GM20000 (cell line): ENCODE results near the gene IRS1.

Source experiments
- DNase-seq: peaks from one replicate; pipeline ENCODE4 v3.0.0; 2012; ENCODE audit warnings: low spot score
- TF ChIP-seq, protein P1 (sequence below): IDR thresholded peaks from 2 replicates; pipeline ENCODE4 v1.5.1; 2012; ENCODE audit warnings: mild to moderate bottlenecking, control low read depth; ENCODE audit errors: extremely low read depth, missing control alignments

Gene IRS1

DNA sequence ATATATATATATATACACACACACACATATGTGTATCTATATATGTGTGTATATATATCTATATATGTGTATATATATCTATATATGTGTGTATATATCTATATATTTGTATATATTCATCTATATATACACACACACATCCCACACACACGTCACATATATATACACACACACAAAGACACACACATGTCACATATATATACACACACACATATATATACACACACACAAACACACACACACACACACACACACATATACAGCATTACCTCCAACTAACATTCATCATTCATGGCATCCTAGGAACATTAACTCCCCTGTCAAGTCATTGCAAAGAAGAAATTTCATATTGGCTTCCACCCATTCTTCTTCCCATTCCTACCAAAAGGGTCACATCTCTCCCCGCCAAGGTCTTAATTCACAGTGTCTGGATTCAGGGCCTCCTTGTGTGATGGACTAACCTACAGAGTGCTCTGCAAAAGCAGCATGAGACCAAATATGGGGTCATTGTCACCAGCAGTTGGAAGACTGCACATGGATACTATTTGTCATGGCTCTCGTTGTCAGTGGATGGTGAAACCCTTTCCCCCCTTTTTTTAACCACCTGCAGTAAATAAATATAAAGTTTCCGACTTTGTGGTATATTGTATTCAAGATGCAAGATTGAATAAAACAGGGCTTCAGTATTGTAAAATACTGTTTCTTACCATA, 67.0 kb downstream of the IRS1 start:
- TF ChIP-seq, protein P1, sequence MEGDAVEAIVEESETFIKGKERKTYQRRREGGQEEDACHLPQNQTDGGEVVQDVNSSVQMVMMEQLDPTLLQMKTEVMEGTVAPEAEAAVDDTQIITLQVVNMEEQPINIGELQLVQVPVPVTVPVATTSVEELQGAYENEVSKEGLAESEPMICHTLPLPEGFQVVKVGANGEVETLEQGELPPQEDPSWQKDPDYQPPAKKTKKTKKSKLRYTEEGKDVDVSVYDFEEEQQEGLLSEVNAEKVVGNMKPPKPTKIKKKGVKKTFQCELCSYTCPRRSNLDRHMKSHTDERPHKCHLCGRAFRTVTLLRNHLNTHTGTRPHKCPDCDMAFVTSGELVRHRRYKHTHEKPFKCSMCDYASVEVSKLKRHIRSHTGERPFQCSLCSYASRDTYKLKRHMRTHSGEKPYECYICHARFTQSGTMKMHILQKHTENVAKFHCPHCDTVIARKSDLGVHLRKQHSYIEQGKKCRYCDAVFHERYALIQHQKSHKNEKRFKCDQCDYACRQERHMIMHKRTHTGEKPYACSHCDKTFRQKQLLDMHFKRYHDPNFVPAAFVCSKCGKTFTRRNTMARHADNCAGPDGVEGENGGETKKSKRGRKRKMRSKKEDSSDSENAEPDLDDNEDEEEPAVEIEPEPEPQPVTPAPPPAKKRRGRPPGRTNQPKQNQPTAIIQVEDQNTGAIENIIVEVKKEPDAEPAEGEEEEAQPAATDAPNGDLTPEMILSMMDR, result no peak
- no peak for DNase-seq

DNA sequence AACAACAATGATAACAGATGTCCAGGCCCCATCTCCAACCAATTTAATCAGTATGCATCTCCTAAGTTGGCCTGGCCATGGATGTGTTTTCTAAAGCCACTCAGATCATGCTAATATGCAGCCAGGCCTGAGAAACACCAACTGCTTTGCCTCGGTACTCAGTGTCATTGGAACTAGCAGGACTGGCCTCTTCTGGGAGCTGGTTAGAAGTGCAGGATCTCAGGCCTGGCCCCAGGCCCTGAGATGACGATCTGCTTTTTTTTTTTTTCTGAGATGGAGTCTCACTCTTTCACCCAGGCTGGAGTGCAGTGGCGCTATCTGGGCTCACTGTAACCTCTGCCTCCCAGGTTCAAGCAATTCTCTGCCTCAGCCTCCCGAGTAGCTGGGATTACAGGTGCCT, 69.1 kb downstream of the IRS1 start:
- DNase-seq, result no peak
- TF ChIP-seq, protein P1, result no peak

DNA sequence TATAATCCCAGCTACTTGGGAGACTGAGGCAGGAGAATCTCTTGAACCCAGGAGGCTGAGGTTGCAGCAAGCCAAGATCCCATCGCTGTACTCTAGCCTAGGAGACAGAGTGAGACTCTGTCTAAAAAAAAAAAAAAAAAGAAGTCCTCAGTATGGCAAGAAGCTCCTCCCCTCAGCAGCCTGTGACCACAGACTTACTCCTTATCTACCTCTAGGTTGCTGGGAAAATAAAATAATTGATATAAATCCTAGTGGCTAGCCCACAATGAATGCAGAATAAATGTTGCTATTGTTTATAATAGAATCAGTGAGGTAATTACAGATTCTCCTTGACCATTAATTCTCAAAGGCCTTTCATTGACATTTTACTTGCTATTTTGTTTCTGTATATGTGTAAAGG, 70.6 kb downstream of the IRS1 start:
- no peak for DNase-seq
- TF ChIP-seq, protein P1, result no peak

DNA sequence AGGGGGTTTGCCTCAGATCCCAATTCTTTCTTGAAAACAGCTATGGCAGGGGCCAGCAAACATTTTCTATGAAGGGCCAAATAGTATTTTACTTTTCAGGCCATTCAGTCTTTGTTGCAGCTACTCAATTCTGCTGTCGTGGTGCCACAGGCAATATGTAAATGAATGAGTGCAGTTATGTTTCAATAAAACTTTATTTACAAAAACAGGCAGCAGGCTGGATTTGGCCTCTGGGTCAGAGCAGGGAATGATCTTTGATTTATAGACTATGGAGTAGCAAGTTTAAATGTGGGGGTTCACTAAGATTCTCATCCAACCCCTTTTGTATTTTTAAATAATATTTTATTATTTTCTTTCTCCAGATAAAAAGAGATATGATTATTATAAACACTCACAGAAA, 72.4 kb downstream of the IRS1 start:
- DNase-seq, result no peak
- TF ChIP-seq, protein P1, result no peak

DNA sequence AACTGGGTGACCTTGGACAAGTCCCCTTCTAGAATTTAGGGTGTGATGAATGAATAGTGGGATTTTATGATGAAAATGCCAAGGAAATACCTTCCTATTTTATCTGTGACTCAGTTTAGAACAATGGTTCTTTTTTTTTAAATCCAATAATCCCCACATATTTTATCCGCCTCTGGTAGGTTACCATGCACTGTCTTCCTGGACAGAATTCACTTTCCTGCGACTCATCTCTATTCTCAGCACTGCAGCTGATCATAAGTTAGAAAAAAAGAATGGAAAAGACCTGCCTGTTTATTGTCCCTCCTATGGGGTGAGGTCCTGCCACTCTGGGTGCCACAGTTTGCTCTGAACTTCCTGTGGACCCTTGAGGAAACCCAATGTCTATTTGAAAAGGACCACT, 73.1 kb downstream of the IRS1 start:
- DNase-seq, result no peak
- TF ChIP-seq, protein P1, result no peak

DNA sequence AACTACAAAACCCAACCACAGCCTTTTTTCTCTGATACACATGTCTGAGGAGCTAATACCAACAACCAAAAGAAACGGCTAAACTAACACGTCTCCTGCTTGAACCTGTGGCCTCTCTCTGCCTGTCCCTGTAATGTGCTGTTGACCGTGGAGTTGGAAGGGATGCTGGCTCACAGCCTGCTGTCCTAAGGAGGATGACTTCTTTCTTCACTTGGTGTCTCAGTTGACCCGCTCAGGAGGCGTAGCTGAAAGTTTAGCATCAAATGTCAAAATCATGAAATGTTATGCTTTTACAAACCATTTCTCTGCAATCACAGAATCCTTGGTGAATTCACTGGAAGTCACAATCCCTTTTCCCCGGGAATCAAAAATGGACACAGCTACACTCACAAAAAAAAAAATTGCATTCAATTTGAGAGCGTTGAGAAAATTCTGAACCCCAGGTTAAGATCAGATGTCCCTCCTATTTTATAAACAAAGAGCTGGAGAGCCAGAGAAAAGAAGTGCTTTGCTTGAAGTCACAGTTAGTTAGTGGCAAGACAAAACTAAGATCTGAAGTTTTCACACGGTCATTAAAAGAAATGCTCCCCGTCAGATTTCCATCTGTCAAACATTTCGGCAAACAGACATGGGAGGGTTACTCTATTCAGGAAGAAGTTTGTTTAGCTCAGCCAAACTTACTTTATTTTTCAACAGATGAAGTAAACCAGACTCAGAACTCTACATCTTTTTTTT, 74.3 kb downstream of the IRS1 start:
- TF ChIP-seq, protein P1, result no peak
- DNase-seq, result no peak

DNA sequence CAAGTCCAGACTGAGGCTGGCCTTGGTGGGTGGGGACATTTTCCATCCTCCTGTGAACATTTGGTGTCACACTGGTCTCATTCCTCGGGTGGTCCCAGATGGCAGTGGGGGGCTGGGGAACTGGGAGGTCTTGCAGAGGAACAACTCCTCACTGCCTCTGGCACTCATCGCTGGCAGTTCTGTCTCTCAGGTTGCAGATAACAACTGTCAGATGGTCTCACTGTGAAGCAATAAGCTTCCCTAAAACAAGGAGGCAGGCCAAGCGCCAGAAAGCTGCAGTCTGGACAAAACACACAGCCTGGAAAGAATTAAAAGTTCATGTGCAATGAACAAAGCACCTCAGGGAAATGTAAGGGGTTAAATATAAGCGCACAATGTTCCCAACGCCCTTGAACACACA, 78.1 kb downstream of the IRS1 start:
- TF ChIP-seq, protein P1, result no peak
- DNase-seq, result no peak
